HG02970 (cell line): Measurements from ENCODE around the gene SFT2D1.

Experiments used
- ATAC-seq: cut with Tn5 transposase; IDR thresholded peaks from one replicate; pipeline ENCODE4 v1.9.1; 2021; ENCODE audit warnings: mild to moderate bottlenecking, moderate library complexity, moderate number of reproducible peaks; ENCODE audit not compliant: unreplicated experiment, low FRiP score

Gene SFT2D1

DNA sequence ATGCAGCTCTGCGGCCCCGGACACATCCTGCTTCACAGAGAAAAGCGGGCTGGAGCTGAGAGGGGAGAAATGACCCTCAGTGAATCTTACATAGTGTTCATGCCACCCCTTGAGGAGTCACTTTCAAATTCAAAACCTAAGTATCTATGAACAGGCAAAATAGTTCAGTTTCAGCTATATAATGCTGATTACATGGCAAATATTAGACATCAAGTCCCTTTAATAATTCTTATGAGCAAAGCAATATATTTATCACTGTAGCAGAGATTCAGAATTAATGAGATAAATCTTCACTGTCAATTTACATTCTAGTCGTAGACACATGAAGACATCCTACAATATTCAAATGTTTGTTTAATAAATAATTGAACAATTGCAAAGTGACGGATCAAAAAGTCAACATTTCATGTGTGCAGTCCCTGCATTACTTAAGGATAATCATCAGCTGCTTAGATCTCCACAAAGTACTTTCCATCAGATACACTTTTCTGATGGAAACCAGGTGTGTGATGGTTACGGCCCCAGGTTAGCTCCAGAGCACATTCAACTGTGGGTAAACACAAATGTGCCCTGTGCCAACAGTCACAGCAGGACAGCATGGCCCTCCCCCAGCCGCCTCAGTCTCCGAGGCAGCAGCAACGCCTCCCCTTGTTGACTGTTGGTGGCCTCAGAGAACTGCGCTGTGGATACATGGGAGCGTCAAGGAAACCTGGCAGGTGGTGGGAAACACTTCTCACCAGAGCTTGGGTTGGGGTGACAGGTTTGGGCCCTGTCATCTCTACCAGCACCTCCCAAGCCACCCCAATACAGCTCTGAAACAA lies 33.4 kb downstream of the SFT2D1 start:
- no peak for ATAC-seq

DNA sequence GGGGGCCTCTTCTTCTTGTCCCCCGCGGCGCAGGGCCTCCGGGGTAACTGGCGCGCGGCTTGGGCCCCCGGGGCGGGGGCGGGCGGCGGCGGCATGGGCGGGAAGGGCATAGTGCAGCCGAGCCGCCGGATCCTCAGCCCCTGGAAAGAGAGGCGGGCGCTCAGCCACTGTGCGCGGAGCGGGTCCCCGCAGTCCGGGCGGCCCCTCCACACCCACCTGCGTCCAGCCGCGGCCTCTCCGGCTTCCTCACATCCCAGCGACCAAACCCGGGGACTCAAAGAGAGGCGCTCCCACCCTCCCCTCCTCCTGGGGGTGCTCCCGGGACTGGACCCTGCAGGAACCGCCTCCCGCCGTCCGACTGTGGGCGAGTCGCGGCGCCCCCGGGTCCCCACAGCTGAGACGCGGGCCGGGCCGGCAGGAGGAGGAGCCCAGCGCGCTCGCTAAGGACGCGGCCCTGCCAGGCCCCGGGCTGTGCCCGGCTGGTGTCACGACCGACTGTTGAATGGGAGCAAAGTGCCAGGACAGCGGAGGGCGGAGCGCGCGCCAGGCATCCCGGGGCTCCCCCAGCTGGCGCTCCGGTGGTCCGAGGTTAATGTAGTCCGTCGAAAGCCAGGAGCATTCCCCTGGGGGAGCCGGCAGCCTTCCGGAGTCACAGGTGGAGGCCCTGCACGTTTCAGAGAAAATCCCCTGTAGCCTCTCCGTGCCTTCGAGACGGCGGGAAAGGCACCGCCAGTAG lies 34.1 kb downstream of the SFT2D1 start, which contains the start of gene PRR18:
Gene PRR18, minus strand, starts transcription at position 360 of the 736 bp plus-strand sequence. Its CDS starts 250 bp downstream, at position 110.
- ATAC-seq = no peak

DNA sequence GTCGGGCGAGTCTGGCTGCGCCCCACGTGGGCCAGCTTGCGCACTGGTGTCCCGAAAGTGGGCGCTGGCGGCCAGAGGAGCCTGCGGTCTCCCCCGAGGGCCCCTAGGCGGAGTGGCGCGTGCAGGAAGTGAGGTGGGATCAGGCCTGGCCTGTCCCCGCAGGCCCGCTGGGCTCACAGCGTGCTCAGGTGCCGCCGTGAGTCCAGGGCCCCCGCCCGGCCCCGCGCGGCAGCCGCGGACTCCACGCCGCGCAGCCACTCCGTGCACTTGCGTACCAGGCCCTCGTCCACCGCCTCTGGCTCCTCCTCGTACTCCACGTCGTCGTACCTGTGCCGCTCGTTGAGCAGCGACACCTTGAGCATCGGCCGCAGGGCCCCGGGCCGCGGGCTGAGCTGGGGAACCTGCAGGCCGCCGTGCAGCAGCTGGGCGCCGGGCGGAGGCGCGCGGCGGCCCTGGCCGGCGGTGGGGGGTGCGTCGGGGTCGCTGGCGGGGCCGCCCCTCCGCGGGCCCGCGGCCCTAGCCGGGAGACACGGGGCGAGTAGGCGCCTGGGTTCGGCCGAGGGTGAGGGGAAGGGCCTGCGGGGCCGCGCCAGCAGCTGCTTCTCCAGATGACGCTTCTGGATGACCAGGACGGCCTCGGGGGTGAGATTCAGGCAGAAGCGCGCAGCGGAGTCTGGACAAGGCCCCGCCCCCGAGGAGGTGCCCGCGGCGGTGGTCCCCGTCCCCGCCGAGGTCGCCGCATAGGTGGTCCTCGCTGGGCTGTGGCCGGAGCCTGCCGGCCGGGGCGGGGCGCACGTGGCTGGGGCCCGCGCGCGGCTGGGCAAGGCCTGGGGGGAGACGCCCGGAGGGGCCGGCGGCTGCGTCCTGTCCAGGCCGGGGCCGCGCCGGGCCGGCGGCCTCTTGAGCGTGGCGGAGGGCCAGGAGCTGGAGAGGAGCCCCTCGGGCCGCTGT lies 35.0 kb downstream of the SFT2D1 start:
- ATAC-seq = no peak

DNA sequence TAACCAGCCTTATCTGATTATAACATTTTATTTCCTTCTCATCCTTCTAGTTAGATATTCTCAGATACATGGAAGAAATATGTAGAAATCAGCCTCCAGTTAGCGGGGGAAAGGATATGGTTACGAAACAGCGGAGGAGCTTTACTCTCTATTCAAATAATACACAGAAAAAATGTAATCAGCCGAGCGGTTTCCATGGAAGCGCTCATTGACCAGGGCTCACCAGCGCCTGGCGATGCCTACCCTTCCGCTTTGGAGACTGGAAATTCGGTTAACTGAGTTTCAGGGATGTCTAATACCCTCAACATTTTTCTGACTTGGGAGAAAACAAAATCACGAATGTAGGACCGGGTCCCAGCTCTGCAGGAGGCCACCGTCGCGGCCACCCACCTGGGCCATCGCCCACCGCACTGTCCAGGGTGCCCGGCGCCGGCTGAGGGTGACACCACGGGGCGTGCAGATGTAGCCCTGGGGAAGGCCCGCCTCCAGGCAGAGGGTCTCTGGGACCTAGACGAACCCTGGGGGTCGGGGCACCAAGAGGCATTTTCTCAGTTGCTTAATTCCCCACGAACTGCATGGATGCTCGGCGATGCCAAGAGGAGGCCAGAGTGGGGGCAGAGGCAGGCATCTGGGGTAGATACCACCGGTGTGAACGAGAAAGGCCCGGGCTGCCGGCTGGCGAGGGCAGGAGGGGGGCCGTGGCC lies 35.8 kb downstream of the SFT2D1 start:
- no peak for ATAC-seq

DNA sequence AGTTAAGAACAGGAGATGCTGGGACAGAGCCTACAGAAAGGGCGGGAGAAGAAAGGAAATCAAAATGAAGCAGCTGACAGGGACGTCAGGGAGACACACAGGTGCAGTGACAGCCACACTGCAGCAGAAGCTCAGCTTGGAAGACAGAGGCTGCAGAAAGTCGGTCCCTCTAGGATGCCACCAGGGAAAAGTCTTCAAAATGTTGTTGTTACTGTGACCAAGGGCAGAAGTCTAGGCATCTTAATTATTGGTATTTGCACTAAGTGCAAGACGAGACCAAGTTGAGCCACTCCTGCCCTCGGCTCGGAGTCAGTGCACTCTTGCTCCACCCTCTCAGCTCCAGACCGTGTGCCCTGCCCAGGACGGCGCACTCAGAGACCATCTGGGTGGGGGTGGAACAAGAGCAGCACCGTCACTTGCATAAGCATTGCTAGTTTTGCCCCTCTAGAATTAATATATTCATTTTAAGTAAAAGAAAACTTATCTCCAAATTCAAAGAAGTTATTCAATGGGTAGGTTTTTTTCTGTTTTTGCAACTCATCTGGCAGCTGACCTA lies 36.7 kb downstream of the SFT2D1 start:
- no peak for ATAC-seq

DNA sequence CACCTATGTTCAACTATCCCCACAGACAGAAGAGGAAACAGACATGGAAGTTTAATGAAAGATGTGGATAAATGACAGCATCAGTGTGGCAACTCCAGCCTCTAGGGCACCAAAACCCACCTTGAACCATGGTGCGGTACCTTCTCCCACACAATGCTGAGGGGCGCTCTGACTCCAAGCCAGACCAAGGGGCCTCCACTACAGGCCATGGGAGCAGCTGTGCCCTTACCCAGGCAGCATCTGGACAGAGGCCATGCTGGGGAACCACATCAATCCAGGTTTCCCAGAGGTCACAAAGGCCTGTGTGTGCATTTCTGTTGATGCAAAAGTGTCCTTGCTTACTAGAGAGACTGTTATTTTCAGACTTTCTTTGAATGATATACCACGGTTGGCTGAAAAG lies 38.2 kb downstream of the SFT2D1 start:
- no peak for ATAC-seq

DNA sequence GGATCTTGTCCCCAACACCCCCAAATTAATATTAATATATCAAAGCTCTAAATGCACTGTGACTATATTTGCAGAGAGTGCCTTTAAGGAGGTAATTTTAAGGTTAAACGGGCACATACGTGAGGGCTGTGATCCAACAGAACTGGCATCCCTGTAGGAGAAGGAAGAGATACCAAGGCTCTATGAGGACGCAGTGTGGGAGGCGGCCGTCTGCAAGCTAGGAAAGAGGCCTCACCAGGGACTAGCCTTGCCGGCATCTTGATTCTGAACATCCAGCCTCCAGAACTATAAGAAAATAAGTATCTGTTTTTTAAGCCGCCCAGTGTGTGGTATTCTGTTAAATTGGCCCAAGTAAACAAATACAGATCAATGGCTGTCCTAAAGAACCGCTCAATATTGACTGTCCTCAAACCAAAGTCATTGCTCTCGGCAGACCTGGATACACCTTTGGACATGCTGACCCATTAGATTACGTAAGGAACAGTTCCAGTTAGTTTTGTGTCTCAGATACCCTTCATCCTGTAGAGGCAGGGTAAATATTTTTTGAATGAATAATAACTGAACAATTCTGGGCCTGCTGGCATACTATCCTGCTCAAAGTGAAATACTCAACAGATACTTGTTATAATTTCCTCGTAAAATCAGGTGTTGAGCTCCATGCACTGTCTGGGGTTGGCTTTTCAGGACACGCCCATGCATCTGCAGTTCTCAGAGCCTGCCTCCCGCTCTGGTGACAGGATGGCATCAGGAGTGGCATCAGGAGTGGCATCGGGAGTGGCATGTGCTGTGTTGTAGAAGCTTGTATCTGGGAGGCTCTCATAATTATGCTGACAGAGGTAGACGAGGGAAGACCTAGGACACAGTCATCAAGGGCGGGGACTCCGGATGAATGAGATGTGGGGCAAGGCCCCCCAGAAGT lies 40.5 kb downstream of the SFT2D1 start:
- ATAC-seq = no peak

DNA sequence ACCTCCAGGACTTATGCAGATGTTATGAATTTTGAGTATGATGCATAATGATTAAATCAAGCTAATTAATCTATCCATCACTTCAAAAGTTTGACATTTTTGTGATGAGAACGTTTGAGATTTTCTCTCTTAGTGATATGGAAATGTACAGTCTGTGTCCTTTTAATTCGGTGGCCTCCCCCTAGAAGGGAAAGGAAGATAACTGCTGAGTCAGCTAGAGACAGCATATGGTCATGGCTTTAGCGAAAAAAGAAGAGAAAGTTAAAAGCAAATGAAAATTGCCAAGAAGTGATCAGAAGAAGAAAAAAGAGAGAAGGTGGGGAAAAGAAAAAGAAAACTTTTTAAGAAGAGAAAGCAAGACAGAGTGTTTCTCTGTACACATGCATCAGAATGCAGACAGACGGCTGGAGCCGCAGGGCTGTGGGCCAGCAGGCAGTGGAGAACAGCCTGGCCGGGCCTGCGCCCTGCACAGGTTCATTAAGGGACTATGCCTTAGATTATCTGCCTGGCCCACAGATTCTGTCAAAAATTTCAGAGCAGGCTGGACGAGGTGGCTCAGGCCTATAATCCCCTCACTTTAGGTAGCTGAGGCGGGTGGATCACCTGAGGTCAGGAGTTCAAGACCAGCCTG lies 41.9 kb downstream of the SFT2D1 start:
- no peak for ATAC-seq

DNA sequence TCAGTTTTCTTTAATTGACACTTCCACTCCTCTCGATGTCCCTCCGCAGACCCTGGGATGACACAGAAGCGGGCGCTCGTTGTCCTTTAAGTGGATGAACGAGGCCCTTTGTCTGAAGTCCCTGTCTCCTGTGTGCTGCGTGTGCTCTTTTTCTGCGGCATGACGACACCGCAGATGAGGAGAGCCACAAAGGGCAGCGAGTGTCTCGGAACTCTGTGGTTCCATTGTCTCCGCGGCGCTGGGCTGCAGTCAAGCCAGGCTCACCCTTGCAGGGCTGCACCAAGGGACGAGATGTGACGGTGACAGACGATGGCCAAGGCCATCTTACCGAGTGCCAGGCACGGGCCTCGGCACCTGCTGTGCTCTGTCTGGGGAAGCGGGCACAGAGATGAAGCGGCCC lies 44.7 kb downstream of the SFT2D1 start:
- no peak for ATAC-seq

DNA sequence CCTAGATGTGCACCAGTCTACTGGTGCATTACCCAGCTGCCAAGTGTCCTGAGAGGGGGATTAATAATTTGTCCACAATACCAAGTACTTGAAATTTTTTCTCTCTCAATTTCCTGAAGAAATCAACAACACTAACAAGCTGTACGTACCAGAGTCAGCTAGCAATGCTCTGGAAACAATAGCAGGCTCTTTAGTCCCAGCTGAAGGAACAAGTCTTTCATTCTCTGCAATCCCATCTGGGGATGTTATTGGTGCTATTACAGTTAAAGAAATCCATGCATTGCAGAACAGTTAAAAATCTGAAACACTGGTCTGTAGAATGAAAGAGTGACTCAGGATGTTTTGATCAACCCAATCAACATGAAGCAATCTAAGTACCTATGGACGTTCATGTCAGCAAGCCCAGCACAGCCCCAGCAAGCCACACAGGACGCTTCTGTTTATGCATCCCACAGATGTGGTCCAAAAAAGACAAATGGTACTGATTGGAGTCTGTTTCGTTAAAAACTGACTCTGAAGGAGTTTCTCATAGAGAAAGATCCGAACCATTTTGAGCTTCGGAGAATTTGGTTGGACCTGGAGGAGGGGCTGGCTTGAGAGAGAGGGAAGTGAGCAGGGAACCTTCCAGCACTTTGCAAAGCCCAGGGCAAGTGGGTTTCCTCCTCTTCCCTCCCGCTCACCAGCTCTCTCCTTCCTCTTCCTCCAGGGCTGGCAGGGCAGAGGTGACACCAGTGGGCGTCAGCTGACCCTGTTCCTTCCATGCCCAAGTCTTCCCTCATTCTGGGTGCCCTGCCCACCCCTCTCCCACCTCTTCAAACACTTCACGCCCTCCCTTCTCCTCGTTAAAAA lies 46.1 kb downstream of the SFT2D1 start:
- ATAC-seq = no peak

DNA sequence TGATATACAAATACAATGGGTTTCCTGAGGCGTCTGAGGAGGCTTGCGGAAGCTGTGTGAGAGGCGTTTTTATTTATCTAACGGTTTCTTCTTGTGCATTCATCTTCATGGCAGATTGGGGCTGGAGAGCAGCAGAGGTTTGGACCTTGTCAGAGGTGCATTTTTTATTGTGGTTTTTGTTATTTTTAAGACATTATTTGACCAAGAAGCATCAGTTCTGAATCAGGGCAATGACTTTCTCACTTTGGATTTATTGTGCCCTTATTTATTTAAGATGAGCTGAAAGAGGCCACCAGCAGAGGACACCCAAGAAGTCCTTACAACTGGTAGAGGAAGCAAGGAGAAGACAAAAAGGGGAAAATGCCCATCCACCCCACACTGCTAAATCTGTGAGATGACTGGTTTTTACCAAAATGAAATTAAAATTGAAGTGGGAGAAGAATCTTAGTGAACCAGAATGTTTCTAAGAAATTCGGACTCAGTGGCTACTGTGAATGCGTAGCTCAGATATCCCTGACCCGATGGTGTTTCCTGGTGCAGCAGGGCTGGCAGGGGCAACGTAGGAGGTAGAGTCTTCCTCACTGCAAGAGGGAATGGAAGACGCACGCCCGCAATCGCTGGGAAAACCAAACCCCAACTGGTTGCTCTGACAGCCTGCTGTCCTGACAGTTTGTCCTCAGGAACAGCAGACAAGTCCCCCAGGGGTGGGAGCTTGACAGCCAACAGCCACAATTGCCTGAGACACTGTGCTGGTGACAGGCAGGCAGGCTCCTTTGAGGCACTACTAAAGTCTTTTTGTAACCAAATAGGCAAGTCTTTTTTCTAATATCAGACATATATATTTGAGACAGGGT lies 48.4 kb downstream of the SFT2D1 start:
- ATAC-seq = no peak

DNA sequence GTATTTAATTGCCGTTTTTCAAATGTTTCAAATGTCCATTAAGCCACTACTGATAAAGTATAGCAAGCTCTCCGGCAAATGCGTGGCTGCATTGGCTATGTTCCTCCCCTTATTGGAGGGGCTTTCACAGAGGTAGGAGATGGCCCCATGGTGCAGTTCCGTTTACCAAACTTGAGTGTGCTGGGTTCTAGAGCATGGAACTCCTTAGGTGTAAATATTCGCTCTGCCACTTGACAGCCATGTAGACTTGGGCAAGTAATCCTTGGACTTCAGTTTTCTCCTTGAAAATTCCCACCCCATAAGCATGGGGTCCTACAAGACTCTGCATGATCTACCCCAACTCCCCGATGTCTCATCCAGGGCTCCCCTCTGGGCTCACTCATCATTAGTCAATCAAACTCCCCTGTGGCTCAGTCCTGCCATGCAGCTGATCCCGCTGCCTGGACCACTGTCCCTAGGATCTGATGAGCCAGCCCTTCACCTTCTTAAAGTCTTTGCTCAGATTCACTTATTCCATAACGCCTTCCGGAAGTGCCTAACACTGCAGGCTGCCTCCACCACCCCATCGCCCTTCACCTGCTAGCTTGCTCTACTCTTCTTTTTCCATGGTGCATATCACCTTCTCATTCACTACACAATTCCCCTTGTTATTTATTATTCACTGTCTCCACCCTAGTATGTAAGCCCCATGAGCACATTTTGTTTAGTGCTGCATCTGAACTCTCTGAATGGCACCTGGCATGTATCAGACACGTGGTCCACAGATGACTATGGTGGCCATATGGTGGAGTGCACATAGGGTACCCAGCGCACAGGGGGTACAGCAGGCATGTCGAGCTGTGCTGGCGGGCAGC lies 52.9 kb downstream of the SFT2D1 start:
- no peak for ATAC-seq

DNA sequence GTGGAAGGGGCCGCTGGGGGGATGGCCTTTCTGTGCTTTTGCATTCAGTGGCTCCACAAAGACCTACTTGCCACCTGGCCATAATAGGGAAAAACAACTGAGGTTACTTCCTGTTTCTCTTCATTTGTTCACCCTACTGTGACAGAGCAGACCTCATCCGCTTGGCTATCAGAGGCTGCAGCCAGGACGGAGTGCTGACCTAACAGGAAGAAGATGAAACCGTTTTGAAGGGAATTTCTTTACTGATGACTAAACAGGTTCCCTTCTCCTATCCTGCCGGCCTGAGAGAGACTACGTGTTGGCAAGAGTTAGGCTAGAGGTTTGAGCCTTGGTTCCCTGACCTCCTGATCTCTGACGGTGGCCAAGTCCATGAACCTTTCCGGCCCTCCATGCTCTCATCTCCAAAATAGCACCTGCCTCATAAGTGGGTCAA lies 55.5 kb downstream of the SFT2D1 start:
- ATAC-seq = peak; percentile 87

DNA sequence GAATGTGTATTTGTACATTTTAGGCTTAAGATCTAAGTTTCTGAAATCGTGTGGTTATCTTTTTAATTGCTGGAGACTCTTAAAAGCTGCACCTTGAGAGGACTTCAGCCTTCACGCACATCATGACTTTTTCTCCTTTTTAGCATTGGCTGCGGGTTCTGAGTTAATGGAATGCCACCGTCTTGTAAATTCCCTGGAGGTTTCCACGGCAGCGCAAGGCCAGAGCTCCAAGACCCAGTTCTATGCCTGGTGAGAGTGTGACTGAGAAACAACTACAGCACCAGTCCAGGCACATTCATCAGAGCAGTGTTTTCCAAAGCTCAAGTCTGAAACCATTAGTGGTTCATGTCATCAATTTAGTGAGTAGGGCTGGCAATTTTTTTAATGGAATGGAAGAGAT lies 57.1 kb downstream of the SFT2D1 start:
- ATAC-seq = no peak

DNA sequence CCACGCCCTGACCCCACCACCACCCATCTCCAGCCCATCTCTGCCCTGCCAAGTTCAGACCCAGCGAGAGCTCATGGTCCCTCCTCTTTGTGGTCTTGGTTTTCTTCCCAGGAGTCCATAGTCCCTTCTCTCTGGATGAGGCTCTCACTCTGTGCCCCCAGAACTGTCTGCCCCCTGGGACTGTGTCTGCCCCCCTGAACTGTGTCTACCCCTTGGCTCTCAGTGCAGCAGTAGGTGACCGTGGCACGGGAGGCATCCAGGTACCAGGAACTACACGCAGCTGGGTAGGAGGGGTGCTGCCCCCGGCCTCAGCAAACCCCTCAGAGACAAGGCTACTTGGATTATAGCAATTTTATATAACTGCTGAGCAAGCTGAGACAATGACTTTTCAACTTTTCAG lies 57.7 kb downstream of the SFT2D1 start:
- no peak for ATAC-seq
